SK-N-SH (cell line): Measurements from ENCODE around the gene CHD1. TPM values are rescaled to one million over a fixed set of nuclear protein-coding genes. Genes with fewer than 3 reads are reported as not detected.
A peak's percentile ranks its signal among the peaks of the same experiment; 100 is the strongest.

ENCODE experiments used
- CTCF ChIA-PET: fragments of 300-600, 350-600 bp; formaldehyde crosslinking; extraction: SDS; loops from one replicate; lab custom pipeline; 2021; lab: Yijun Ruan, JAX
- POLR2A ChIA-PET: fragments of 350-600 bp; sonication (Branson Sonifier 250); formaldehyde crosslinking; extraction: SDS; loops from one replicate; lab custom pipeline; 2020; ENCODE audit warnings: antibody characterized with exemption, inconsistent platforms; lab: Yijun Ruan, JAX
- DNase-seq: peaks from one replicate; pipeline ENCODE4 v3.0.0; 2012
- H2AFZ ChIP-seq: fragments of 200-600 bp; sonication (generic); 2 replicates; pipeline ENCODE4 v1.8.1; 2016; ENCODE audit warnings: antibody characterized with exemption, mild to moderate bottlenecking, low read depth
- H3F3A ChIP-seq: fragments of 200-600 bp; sonication (generic); replicated peaks from 2 replicates; pipeline ENCODE3; 2016; ENCODE audit warnings: antibody characterized with exemption, mild to moderate bottlenecking; ENCODE audit not compliant: insufficient read depth
- H3K27ac ChIP-seq, 2 experiments: fragments of 200-500 bp in 1 of 2; fragments of 200-600 bp in 1 of 2; sonication (Bioruptor generic) in 1 of 2; sonication (generic), shearing (Covaris generic) in 1 of 2; 2 replicates each; pipeline versions ENCODE4 v1.5.1 to v1.6.1; 2014 to 2016; ENCODE audit warnings: low read depth in 2 of 2, inconsistent platforms in 1 of 2, low read length in 1 of 2, mild to moderate bottlenecking in 1 of 2, mixed read lengths in 1 of 2
- H3K27me3 ChIP-seq: fragments of 200-600 bp; sonication (generic), shearing (Covaris generic); 2 replicates; pipeline ENCODE4 v1.6.1; 2016; ENCODE audit warnings: mixed run types; ENCODE audit not compliant: insufficient read depth
- H3K36me3 ChIP-seq, 2 experiments: fragments of 200-500 bp in 1 of 2; fragments of 200-600 bp in 1 of 2; sonication (Bioruptor generic) in 1 of 2; sonication (generic) in 1 of 2; replicated peaks in 1 of 2; 2 replicates each; pipeline versions ENCODE3 to v1.5.1; 2014 to 2016; ENCODE audit warnings: low read length in 1 of 2, mild to moderate bottlenecking in 1 of 2; ENCODE audit not compliant: insufficient read depth in 2 of 2, control insufficient read depth in 1 of 2
- H3K4me1 ChIP-seq, 2 experiments: fragments of 200-500 bp in 1 of 2; fragments of 200-600 bp in 1 of 2; sonication (Bioruptor generic) in 1 of 2; sonication (generic), shearing (Covaris generic) in 1 of 2; 2 replicates each; pipeline versions ENCODE4 v1.5.1 to v1.6.1; 2014 to 2016; ENCODE audit warnings: low read depth in 1 of 2, low read length in 1 of 2, mixed run types in 1 of 2; ENCODE audit not compliant: insufficient read depth in 2 of 2, control insufficient read depth in 1 of 2
- H3K4me2 ChIP-seq: fragments of 200-600 bp; sonication (generic), shearing (Covaris generic); 2 replicates; pipeline ENCODE4 v1.6.1; 2017; ENCODE audit warnings: mixed run types
- H3K4me3 ChIP-seq, 2 experiments: fragments of 200-500 bp in 1 of 2; fragments of 200-600 bp in 1 of 2; sonication (Bioruptor generic) in 1 of 2; sonication (generic), shearing (Covaris generic) in 1 of 2; 2 replicates each; pipeline versions ENCODE4 v1.5.1 to v1.8.1; 2014 to 2016; ENCODE audit warnings: low read depth in 2 of 2, inconsistent platforms in 1 of 2, low read length in 1 of 2, mild to moderate bottlenecking in 1 of 2, mixed read lengths in 1 of 2, moderate library complexity in 1 of 2
- H3K79me2 ChIP-seq: fragments of 200-600 bp; sonication (generic); 2 replicates; pipeline ENCODE4 v1.8.1; 2017; ENCODE audit warnings: mild to moderate bottlenecking; ENCODE audit not compliant: insufficient read depth
- H3K9ac ChIP-seq: fragments of 200-600 bp; sonication (generic); 2 replicates; pipeline ENCODE4 v1.6.1; 2017; ENCODE audit warnings: mixed run types
- H3K9me2 ChIP-seq: fragments of 200-600 bp; sonication (generic); 2 replicates; pipeline ENCODE4 v1.6.1; 2017; ENCODE audit warnings: mixed run types
- H3K9me3 ChIP-seq: fragments of 200-600 bp; sonication (generic); 2 replicates; pipeline ENCODE4 v1.6.1; 2017; ENCODE audit warnings: mixed run types, mild to moderate bottlenecking, moderate library complexity
- H4K20me1 ChIP-seq: fragments of 200-600 bp; sonication (generic); 2 replicates; pipeline ENCODE4 v1.6.1; 2017; ENCODE audit warnings: mild to moderate bottlenecking, mixed run types; ENCODE audit not compliant: insufficient read depth
- CHD2 ChIP-seq: fragments of 150-350 bp; IDR thresholded peaks from 2 replicates; pipeline ENCODE4 v1.6.1; 2018; ENCODE audit warnings: low read length; ENCODE audit not compliant: partially characterized antibody
- ELF1 ChIP-seq: IDR thresholded peaks from 2 replicates; pipeline ENCODE4 v1.4.0; 2012
- EZH2phosphoT487 ChIP-seq: fragments of 200-600 bp; sonication (generic); IDR thresholded peaks from 2 replicates; pipeline ENCODE4 v1.6.1; 2017; ENCODE audit warnings: low read depth, mixed run types, mild to moderate bottlenecking, antibody characterized with exemption, moderate library complexity, borderline replicate concordance
- FOXJ3 ChIP-seq: sonication (generic); formaldehyde crosslinking; IDR thresholded peaks from 2 replicates; pipeline ENCODE4 v1.5.1; 2020; ENCODE audit warnings: mild to moderate bottlenecking, missing genetic modification reagents
- GATA2 ChIP-seq: sonication (generic); formaldehyde crosslinking; IDR thresholded peaks from 2 replicates; pipeline ENCODE4 v1.5.0; 2020; ENCODE audit warnings: mild to moderate bottlenecking, missing genetic modification reagents
- JUND ChIP-seq: IDR thresholded peaks from 2 replicates; pipeline ENCODE4 v1.4.0; 2012
- NFIC ChIP-seq: IDR thresholded peaks from 2 replicates; pipeline ENCODE4 v1.4.0; 2012; ENCODE audit warnings: borderline replicate concordance
- RXRA ChIP-seq: IDR thresholded peaks from 2 replicates; pipeline ENCODE4 v1.4.0; 2012; ENCODE audit warnings: low read depth, mild to moderate bottlenecking, borderline replicate concordance
- SIN3A ChIP-seq: IDR thresholded peaks from 2 replicates; pipeline ENCODE4 v1.6.1; 2012; ENCODE audit warnings: low read depth, mild to moderate bottlenecking, low read length, moderate library complexity, borderline replicate concordance
- TAF1 ChIP-seq: IDR thresholded peaks from 2 replicates; pipeline ENCODE4 v1.6.1; 2012; ENCODE audit warnings: low read depth, mild to moderate bottlenecking, low read length, moderate library complexity, borderline replicate concordance
- TCF12 ChIP-seq: IDR thresholded peaks from 2 replicates; pipeline ENCODE4 v1.4.0; 2012
- YY1 ChIP-seq: IDR thresholded peaks from 2 replicates; pipeline ENCODE4 v1.4.0; 2012; ENCODE audit warnings: low read depth, mild to moderate bottlenecking
- WGBS: methylation state at CpG from one replicate; pipeline ENCODE4 v1.1.6; 2017; ENCODE audit warnings: low lambda C conversion rate; 5-methylcytosine and 5-hydroxymethylcytosine counted together
- polyA plus RNA-seq, 3 experiments: library from polyadenylated mRNA; depleted of rRNA; stranded (reverse); fragments of >200 nt; gene quantifications; 2 replicates each; pipeline ENCODE4 v1.2.3, GENCODE V29; 2012
- TF ChIP-seq, protein P1 (sequence below): IDR thresholded peaks from 2 replicates; pipeline ENCODE4 v1.4.0; 2012; ENCODE audit warnings: low read depth, borderline replicate concordance
- TF ChIP-seq, protein P2 (sequence below): fragments of 200-600 bp; sonication (generic); IDR thresholded peaks from 2 replicates; pipeline ENCODE4 v1.6.1; 2017; ENCODE audit warnings: antibody characterized with exemption, mild to moderate bottlenecking, moderate library complexity
- TF ChIP-seq, protein P3 (sequence below): IDR thresholded peaks from 2 replicates; pipeline ENCODE4; 2012
- TF ChIP-seq, protein P4 (sequence below): fragments of 150-350 bp; IDR thresholded peaks from 2 replicates; pipeline ENCODE4 v1.6.1; 2016; ENCODE audit warnings: mild to moderate bottlenecking, low read depth, low read length

CHD1 gene
- polyA plus RNA-seq, 1 of the 3 experiments (the other 2 are of a cell fraction), result 12.4 TPM

DNA sequence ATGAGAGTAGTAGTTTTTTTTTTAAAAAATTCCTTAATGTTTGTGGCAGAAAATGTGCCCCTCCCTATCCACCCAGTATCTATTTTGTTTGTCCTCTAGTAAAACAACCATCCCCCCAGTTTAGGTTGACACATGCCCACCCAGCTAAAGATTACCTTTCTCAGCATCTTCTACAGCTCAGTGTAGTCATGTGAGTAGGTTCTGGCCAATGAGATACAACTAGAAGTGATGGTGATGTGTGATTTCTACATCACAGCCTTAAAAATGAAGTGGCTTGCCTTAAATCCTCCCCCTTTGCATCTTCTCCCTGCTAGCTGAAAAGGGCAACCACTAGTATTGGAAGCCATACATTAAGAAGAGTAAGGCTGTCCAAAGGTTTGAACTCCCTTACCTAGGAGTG is 14.9 kb downstream of the CHD1 start (continued):
- TF ChIP-seq, protein P1, sequence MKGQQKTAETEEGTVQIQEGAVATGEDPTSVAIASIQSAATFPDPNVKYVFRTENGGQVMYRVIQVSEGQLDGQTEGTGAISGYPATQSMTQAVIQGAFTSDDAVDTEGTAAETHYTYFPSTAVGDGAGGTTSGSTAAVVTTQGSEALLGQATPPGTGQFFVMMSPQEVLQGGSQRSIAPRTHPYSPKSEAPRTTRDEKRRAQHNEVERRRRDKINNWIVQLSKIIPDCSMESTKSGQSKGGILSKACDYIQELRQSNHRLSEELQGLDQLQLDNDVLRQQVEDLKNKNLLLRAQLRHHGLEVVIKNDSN, result no peak
- TF ChIP-seq FOXJ3 (no peak), RXRA (no peak)
- TF ChIP-seq, all 33 proteins: peak for 0

DNA sequence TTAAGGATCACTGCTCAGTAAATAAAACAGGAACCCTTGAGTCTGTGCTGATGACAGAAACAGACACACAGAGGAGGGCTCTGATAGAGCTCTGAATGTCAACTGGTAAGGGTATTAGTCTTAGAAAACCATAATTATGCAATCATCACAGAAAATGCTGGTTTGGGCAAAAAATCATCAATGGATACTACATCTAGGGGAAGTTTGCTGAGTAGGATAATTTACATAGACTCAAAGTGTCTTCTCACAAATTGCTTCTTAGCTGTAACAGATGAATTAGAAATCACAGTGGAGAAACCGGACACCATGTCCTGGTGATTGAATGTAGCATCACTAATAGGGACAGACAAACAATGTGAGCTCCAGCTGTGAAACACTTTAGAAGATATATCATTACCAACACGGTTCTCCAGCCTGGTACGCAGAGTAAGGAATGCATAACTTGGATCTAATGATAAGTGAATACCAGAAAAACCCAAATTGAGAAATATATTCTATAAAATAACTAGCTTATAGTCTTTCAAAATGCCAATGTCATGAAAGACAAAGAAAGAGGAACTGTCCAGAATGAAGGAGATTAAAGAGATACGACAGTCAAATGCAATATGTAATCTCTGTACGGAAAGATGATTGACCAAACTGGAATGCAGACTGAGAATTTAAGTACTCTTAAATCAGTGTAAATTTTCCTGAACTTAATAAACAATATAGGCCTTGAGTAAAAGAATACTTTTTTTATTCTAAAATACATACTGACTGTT is 17.3 kb downstream of the CHD1 start:
- no peaks in the 10 kb centered on the region for H3K27me3 ChIP-seq
- peaks cover 31% of the 10 kb centered on the region for H4K20me1 ChIP-seq
- no peak overlapping the region for H2AFZ ChIP-seq
- H3K4me2 ChIP-seq, result 0 out of 2 replicates have a peak overlapping the region, but pooled peaks have one; percentile 8
- H3K27ac ChIP-seq, result peak overlapping the region in 1 of 2 experiments; percentile 37; a peak in 2 of 4 replicates
- H3K4me1 ChIP-seq, result peaks cover 0 to 8% of the 10 kb centered on the region in 2 experiments; a peak in 2 of 4 replicates
- TF ChIP-seq GATA2 (CRISPR knock-in tag) (no peak), YY1 (no peak), TCF12 (peak; percentile 10; the same call in 1 of the 2 replicates), NFIC (no peak), JUND (peak; percentile 32; the same call in 1 of the 2 replicates)
- TF ChIP-seq, protein P2, sequence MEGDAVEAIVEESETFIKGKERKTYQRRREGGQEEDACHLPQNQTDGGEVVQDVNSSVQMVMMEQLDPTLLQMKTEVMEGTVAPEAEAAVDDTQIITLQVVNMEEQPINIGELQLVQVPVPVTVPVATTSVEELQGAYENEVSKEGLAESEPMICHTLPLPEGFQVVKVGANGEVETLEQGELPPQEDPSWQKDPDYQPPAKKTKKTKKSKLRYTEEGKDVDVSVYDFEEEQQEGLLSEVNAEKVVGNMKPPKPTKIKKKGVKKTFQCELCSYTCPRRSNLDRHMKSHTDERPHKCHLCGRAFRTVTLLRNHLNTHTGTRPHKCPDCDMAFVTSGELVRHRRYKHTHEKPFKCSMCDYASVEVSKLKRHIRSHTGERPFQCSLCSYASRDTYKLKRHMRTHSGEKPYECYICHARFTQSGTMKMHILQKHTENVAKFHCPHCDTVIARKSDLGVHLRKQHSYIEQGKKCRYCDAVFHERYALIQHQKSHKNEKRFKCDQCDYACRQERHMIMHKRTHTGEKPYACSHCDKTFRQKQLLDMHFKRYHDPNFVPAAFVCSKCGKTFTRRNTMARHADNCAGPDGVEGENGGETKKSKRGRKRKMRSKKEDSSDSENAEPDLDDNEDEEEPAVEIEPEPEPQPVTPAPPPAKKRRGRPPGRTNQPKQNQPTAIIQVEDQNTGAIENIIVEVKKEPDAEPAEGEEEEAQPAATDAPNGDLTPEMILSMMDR, result no peak
- TF ChIP-seq, protein P3, sequence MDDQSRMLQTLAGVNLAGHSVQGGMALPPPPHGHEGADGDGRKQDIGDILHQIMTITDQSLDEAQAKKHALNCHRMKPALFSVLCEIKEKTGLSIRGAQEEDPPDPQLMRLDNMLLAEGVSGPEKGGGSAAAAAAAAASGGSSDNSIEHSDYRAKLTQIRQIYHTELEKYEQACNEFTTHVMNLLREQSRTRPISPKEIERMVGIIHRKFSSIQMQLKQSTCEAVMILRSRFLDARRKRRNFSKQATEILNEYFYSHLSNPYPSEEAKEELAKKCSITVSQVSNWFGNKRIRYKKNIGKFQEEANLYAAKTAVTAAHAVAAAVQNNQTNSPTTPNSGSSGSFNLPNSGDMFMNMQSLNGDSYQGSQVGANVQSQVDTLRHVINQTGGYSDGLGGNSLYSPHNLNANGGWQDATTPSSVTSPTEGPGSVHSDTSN, result peak; percentile 82
- TF ChIP-seq, all 33 proteins: peak for 3
- Histone ChIP-seq H3F3A (peaks cover 24% of the 10 kb centered on the region), H3K79me2 (peaks cover 94% of the 10 kb centered on the region), H3K4me3 (no peak overlapping the region), H3K9ac (no peak overlapping the region), H3K9me3 (no peaks in the 10 kb centered on the region), H3K9me2 (no peaks in the 10 kb centered on the region), H3K36me3 (peaks cover 0 to 31% of the 10 kb centered on the region in 2 experiments)
- POLR2A ChIA-PET, result no interaction called here
- DNase-seq, result no peak
- 53% methylated on average over 5 of the region's 5 CpGs for WGBS
- CTCF ChIA-PET, result interaction anchor here (0.9 to 1.0 kb wide), 2 partner anchors 121 to 143 kb away, joined by 3 to 7 read pairs; no protein-coding TSS in a partner anchor

DNA sequence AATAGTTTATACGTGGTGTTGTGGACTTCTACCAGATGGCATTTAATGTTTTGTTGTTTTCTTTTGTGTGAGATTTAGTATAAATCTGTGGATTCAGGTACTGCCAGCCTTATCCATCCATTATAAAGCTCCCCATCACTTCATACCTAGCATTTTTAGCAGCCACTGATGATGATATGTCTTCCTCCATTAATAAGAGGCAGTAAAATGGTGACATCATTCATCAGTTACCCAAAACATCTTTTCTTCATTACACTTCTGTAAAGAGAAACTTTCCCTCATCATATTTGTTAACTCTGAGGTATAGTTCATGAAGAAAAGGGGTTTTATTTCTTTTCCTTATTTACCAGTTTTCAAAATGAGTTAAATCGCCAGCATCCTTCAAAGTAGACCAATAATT is 19.4 kb downstream of the CHD1 start:
- Histone ChIP-seq H3K4me3 (no peak overlapping the region), H3K27me3 (no peaks in the 10 kb centered on the region), H3K4me1 (peaks cover 0 to 16% of the 10 kb centered on the region in 2 experiments; a peak in 2 of 4 replicates), H3K27ac (no peak overlapping the region), H3K79me2 (peaks cover 94% of the 10 kb centered on the region), H3K36me3 (peaks cover 3 to 28% of the 10 kb centered on the region in 2 experiments), H3F3A (peaks cover 34% of the 10 kb centered on the region), H3K4me2 (no peak overlapping the region), H3K9me2 (no peaks in the 10 kb centered on the region), H2AFZ (no peak overlapping the region), H3K9ac (no peak overlapping the region), H4K20me1 (peaks cover 25% of the 10 kb centered on the region), H3K9me3 (no peaks in the 10 kb centered on the region)
- WGBS, result 98% methylated on average over 2 of the region's 2 CpGs
- ChIA-PET POLR2A (no interaction called here), CTCF (interaction anchor here (1.7 kb wide), 1 partner anchor 123 kb away, joined by 5 read pairs; no protein-coding TSS in a partner anchor)
- DNase-seq, result no peak
- TF ChIP-seq EZH2phosphoT487 (no peak), CHD2 (no peak), TCF12 (peak; percentile 27; the same call in 1 of the 2 replicates), SIN3A (no peak), ELF1 (no peak), FOXJ3 (no peak), TAF1 (no peak)
- TF ChIP-seq, protein P3, result peak; percentile 9; the same call in 1 of the 2 replicates
- TF ChIP-seq, protein P4, sequence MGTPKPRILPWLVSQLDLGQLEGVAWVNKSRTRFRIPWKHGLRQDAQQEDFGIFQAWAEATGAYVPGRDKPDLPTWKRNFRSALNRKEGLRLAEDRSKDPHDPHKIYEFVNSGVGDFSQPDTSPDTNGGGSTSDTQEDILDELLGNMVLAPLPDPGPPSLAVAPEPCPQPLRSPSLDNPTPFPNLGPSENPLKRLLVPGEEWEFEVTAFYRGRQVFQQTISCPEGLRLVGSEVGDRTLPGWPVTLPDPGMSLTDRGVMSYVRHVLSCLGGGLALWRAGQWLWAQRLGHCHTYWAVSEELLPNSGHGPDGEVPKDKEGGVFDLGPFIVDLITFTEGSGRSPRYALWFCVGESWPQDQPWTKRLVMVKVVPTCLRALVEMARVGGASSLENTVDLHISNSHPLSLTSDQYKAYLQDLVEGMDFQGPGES, result no peak
